HUDEP-2 (cell line): ENCODE results near the gene SMAD5.

Source experiments
- DNase-seq, 76 experiments: peaks; one replicate each; lab custom pipeline; 2025; ENCODE audit not compliant: unreplicated experiment in 76 of 76; lab: John Stamatoyannopoulos, UW

Gene SMAD5

DNA sequence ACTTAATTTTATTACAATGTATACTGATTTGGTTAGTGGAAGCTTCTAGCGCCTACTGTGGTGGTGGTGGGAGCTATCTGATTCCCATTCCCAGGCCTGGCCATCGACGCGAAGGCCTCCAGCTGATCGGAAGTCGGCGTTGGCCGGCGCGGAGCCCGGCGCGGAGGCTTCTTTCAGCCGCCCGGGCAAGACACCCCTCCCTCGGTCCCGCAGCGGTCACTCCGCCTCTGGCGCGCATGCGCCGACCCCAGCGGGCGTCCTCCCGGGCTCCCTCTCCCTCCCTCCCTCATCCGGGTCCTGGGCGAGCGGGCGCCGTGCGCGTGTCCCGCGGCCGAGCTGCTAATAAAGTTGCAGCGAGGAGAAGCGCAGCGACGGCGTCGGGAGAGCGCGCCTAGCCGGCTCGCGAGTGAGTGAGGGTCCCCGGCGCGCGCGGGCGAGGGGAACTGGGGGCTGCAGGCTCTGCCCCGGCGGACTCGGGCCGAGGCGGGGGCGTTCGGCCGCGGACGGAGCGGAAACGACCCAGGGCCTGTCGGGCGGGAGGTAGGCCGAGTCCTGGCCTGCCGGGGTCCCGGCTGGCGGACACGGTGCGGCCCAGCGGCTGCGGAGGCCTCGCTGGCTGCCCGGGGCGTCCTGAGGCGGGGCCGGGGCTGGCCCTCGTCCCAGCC lies at the start of gene SMAD5:
Gene SMAD5 (plus strand): TSS at position 289 of the 665 bp plus-strand sequence. CDS start 20,916 bp downstream, outside the sequence.
- DNase-seq = peak in 74 of 76 experiments; percentile 6 to 91 (median 71)

DNA sequence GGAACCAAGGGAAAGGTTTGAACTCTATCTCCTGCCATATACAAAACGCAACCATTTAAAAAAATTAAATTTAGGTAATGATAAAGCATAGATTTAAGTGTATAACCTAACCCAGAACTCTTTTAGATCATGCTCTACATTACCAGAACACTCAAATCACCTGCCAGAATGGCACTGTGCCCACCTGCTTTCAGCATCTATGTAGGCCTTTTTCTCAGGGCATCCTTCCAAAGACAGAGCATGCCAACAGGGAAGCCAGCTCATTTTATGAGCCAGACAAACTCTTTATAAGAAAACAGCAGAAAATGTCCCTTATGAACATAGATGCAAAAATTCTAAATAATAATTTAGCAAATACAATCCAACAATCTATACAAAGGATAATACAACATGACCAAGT lies 47.9 kb upstream of the SMAD5 start:
- DNase-seq = no peak

DNA sequence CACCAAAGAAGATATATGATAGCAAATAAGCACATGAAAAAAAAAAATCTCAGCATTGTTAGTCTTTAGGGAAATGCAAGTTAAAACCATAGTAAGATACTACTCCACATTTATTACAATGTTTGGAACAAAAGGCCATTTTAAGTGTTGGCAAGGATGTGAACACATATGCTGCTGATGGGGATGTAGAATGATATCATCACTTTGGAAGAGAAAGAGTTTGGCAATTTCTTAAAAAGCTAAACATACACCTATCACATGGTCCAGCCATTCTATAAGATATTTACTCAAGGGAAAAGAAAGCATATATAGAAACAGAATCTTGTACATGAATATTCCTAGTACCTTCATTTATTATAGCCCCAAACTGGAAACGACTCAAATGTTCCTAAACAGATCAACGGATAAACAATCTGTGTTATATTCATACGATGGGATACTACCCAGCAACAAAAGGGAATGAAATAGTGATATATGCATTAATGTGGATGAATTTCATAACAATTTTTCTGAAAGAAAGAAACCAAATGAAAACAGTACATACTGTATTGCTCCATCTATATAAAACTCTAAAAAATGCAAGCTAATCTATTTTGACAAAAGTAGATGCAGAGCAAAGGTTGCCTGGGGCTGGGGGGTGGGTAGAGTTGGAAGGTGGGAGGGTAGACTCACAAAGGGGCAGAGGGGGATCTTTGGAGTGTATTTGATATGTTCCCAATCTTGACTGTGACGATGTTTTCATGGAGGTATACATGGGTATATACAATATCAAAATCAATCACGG lies 45.7 kb upstream of the SMAD5 start:
- no peak for DNase-seq

DNA sequence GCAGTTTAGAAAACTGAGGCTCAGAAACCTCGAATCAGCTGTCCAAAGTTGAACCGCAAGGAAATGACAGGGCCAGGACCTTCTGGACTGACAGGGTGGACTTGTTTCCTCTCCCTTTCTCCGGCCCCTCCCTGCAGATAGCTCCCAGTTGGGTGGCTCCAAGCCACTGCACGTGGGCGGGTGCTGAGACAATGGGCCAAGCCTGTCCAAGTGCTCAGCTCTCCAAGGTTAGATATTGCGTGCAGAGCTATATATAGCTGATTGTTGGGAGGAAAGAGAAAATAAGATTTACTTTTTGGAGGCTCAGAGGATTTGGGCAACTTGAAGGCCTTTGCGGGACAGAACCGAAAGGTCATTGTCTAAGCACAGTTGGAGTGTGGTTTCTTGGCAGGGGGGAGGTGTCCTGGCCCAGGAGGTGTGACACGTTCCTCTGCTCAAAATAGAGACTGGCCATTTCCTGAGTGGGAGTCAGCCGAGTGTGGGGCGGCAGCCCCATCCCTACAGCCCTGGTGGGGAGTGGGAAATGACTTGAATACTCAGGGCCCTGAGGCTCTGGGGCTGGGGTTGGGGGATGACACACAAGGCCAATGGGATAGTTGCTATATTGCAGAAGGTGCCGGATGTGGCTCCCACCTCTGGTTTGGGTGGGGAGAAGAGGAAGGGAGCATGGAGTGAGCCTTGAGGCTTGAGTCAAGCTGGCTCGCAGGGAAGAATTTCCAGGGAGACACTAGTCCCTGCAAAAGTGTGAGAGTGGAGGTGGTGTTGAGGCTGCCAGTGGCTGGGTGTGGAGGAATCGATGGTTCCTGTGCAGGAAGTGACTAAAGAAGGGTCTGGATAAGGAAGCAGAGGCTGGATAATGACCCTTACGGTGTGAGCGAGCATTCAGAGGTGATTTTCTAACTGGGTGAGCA lies 44.4 kb upstream of the SMAD5 start:
- peak in 57 of 76 experiments; percentile 1 to 84 (median 38) for DNase-seq

DNA sequence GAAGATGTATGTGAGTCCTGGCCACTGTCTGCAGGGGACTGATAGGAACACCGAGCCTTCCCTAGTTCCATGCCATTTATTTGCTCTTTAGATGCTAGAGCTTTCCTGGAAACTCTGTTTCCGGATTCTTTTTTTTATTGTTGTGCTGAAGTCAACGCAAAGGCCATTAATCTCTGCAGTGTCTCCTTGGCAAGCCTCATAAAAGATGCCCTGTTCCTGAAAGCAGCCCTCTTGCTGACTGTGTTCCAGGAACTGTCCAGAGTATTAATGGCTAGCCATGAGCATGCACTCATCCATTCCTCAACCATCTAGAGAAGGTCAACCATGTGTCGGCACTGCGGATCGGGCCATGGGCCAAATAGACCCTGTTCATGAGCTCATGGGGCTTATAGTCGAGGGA lies 42.9 kb upstream of the SMAD5 start:
- no peak for DNase-seq

DNA sequence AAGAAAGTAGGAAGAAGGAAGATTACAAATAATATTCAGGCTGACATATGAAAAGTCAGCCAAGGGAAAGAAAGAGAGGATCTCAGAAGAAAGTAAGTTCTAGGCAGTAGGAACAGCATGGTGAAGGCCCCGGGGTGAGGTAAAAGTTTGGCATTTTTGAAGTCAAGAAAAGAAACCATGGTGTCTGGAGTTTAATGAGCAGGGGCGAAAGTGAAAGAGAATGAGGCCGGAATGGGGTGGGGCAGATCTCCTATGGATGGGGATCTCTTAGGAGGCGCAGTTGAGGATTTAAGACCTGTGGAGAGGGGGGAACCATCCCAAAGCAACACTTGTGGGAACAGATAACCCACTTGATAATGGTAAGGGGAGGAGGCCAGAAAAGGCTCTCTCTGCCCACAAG lies 42.3 kb upstream of the SMAD5 start:
- no peak for DNase-seq

DNA sequence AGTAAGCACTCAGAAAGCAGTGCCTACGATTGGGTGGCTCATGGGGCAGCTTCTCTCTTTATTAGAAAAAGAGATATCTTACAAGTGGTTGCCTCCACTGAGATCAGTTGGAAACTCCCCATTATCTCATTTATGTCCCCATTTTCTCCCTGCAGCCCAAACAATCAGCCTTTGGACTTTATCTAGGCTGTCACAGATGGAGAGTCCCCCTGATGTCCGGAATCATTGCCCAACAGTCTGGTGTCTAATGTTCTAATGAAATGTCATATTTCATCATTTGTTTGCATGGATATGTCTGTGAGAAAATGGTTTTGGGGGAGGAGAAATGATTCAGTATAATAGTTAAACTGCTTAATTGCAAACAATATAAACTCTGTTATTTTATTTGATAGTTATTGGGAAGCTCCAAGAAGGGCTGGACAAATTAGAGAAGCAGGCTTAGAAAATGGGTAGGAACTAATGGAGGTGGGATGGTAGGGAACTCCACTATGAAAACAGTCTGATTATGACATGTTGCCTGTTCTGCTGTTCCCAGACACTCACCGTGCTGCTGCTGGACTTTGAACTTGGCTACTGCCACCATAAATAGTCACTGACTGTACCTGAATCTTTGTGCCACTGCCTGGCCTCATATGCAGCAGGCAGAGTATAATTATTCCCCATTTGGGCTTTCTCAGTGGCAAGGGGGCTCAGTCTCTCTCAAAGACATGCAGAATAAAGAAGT lies 38.3 kb upstream of the SMAD5 start:
- DNase-seq = no peak

DNA sequence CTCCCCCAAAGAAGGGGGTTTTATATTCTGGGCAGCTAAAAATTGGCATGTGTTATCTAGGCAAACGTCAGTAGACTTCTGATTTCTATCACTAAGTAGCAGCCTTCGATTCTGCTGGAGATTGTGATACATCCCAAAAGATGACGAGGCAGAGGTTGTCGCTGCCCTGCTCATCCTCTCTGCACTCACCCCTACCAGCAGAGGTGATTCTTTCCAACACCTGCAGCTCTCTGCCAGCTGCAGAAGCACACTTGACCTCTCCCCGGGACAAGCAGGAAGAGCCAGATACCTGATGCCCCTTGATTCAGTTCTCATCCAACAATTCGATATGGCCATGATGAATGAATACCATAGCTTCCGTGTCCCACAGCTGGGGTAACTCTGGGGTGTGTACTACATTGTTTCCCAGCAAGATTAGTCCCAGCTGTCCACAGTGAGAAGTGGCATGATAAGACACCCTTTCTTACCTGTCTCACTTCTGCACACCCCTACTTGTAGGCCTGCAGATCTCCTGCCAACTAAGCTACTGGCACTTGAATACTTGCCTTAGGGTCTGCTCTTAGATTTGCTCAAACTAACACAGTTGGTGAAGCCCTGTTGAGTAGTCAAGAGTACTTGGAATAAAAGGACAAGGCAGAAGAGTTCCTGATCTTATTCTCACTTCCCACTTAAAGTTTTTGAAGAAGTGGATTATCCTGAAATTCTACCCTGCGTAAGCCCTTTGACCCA lies 37.6 kb upstream of the SMAD5 start:
- no peak for DNase-seq

DNA sequence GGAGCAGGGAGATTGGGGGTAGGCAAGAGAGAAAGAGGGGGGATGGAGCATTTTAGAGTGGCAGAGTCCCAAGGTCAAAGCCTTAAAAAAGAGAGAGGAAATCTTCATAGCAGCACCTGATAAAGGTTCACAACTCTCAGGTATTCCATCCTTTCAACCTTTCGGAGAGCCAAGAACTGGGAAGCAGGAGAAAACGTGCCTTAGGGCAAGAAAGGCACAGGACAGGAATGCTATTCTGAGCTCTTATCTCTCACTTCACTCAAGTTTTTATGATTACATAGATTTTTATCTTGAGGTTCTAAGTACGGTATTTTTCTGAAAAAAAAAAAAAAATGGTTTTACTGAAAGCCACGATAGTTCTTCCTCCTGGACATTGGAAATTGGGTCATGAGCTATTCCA lies 34.5 kb upstream of the SMAD5 start:
- no peak for DNase-seq

DNA sequence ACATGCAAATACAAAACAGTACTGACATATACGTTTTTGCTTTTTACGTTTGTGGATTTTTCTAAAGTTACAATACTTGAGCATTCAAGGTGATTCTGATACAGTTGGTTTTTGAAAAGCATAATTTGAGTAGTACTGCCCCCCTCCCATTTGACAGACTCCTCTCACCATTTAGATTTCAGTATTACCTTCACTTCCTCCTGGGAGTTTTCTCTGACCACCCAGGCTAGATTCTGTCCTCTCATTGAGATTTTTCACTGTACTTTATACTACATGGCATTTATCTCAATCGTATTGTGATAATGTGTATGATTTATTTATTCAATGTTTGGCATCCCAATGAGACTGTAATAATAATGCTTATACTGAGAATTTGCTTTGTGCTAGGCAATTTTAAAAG lies 32.8 kb upstream of the SMAD5 start:
- DNase-seq = no peak

DNA sequence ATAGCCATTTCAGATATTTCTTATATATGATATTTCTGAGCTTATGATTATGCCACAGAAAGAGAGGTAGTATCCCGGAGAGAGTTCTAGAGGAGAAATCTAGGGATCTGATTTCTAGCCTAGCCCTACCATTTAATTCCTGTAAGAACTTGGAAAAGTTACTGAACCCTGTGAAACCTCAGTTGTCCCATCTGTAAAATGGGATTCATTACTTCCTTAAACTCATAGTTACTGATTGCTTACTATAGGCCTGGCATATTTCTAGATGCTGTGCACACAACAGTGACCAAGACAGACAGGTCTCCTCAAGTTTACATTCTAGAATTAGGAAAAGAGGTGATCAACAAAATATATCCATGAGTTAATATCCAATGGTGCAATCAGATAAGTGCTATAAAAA lies 30.8 kb upstream of the SMAD5 start:
- DNase-seq = no peak

DNA sequence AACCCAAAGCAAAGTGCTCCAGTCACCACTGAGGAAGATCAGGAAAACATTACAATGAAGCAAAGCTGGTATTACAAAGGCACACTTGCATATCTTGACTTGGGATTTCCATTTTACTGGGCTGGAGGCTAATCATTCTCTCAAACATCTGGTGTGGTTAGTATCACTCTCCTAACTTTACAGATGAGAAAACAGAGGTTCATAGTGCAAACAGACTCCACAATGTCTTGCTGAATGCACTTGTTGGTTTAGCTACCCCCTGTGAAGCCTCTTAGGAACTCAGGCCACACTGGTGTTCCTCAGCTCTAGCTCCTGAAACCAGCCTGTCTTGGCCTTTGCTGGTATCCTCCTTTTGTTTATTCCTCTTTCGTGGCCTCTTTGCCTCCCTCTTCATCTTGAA lies 29.5 kb upstream of the SMAD5 start:
- no peak for DNase-seq

DNA sequence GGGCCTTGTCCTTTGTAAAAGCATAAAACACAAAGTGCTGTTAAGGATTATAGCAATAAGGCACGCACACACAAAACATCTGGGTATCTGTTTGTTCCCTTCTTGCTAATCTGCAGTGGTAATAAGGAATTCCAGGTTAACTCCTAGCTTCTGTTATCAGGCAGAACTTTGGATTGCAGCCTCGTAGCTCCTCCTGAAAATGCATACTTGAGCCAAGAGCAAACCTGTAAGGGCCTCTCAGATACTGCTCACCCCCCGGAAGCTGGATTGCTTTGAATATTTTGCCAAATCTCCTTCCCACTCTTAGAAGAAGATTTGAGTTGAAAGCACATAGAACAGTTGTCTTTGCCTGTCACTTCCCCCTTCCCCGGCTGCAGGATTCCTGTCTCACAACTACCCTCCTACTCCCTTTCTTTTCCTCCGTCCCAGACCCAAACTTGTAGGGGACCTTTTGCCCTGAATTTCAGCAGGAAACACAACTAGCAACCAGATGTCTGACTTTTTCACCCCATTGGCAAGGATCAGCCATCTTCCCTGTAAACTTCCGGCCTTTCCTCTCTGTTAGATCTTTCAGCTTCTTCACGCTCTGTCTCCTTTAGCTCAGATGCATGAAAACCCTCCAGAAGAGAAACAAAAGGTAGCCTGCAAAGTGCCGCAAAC lies 28.2 kb upstream of the SMAD5 start:
- DNase-seq = no peak

DNA sequence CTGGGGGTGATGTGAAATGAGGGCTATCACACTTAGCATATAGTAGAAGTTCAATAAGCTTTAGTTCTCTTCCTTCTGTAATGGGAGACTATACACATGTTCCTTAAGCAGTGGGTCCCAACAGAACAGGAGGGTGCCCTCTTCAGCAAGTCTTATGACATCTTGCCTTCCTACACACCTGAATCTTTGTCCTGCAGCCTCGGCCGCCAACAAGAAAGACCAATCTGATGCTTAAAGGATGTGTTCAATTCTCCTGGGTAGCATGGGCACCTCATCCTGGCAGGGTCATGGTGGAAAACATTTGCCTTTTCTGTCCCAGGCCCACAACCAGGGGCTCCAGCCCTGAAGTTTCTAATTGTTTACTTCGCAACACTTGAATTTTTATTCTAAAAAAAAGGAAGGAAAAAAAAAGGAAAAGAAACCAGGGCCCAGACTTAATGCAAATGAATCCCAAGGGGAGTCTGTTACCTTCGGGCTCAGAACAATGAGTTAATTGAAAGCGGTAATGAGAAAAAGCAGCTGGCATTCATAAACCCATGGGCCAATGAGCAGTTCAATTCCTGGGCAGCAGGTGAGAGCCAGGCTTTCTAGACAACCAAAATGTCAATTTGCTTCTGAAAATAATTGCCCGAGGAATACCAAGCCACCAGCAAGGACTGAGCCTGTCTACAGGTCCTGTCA lies 26.2 kb upstream of the SMAD5 start:
- no peak for DNase-seq

DNA sequence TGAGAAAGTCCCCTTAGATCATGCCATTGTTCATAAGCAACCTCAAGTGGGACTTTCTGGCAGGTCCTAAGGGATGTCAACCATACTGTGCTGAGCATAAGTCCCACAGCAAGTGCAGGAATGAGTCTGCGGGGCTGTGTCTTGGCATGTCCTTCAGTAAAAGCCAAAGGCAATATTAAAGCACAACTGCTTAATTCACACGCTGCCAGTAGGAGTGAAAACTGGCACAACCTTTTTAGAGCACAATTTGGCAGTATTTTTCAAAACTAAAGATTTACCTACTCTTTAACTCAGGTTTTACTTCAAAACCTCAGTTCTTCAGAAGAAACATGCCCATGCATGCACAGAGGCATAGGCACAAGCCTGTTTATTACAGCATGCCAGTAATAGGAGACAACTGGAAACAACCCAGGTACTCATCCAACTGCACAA lies 24.4 kb upstream of the SMAD5 start:
- DNase-seq = no peak

DNA sequence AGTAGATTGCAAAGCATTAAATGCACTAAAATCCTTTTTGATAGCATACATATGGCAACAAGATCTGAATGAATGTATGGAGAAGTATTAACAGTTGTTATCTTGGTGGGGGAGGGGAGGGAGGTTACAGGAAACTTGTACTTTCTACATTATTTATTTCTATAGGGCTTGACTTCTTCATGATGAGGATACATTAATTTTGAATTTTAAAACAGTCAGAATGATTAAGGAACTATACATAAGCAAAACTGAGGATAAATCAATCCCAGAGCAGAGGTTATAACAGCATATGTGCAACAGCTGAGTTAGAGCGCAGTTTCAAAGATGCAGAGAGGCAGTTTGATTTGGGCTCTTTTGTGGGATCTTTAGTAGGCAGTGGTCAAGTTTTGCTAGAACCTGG lies 23.9 kb upstream of the SMAD5 start:
- no peak for DNase-seq

DNA sequence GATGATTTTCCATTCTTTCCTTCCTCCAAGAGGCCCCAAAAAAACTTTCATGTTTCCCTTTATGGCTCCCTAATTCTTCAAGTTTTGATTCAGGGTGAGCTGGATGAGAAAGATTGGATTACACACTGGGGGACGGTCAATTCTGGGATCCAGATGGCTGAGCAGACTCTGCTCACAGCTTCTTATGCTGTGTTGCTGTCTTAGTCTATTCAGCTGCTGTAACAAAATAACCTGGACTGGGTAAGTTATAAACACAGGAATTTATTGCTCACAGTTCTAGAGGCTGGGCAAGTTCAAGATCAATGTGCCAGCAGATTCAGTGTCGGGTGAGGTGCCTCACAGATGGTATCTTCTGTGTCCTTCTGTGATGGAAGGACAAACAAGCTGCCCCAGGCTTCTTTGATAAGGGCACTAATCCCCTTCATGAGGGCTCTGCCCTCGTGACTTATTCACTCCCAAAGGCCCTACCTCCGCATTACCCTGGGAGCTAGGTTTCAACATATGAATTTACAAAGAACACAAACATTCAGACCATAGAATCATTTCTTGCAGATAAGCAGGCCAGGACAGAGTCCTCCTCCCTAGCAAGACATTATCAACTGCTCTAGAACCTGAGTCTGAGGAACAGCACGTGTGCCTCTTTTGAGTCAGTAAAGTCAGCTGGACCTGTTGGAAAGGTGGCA lies 23.1 kb upstream of the SMAD5 start:
- peak in 32 of 76 experiments; percentile 1 to 82 (median 34) for DNase-seq

DNA sequence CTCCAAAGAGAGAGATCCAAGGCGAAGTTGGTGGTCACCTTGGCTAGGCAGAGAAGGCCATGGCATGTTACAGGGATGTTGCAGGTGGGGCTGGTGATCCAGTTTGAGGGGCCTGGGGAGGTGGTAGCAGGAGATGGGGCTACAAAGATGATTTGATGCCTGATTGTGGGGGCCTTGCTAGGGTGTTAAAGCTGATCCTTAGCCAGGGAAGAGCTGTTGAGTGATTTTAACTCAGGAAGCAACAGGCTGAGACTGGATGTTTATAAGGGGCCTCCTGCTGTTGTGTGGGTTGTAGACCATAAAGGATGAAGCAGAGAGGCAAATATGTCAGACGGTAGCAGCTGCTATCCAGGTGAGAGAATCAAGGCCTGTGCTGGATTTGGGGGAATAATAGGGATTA lies 19.0 kb upstream of the SMAD5 start:
- no peak for DNase-seq
